PC-9 (cell line): ENCODE results near the gene IMP4.

Experiments used
- CTCF ChIP-seq: fragments of 200-600 bp; sonication (generic); conservative IDR thresholded peaks from 2 replicates; pipeline ENCODE4 v1.6.1; 2017; ENCODE audit warnings: mixed run types, antibody characterized with exemption, mild to moderate bottlenecking, moderate library complexity
- EZH2 ChIP-seq: fragments of 200-600 bp; sonication (generic); IDR thresholded peaks from 2 replicates; pipeline ENCODE4 v1.8.0; 2017; ENCODE audit warnings: antibody characterized with exemption, low read depth

- TF ChIP-seq CTCF (no peak), EZH2 (no peak)
Observed at GRCh38 chr2:130318906-130319305, 23.8 kb upstream of the IMP4 start.
